HG03066 (cell line): ENCODE data around the gene PRG2.
A peak's percentile ranks its signal among the peaks of the same experiment; 100 is the strongest.
"Not testable (repeated sequence)": the region's sequence is repeated elsewhere in the genome, so short reads cannot be mapped to it uniquely, and the experiment has no call there.

Source experiments
- ATAC-seq: cut with Tn5 transposase; IDR thresholded peaks from one replicate; pipeline ENCODE4 v1.9.1; 2021; ENCODE audit warnings: low read depth; ENCODE audit not compliant: unreplicated experiment

Gene PRG2

GRCh38 chr11:57349491-57350274 lies 40.8 kb downstream of the PRG2 start:
- ATAC-seq, result peak; percentile 54

- ATAC-seq, result no peak
Measured at GRCh38 chr11:57348636-57349313, 41.7 kb downstream of the PRG2 start.

- no peak for ATAC-seq
Measured at GRCh38 chr11:57348052-57348451, 42.4 kb downstream of the PRG2 start.

GRCh38 chr11:57347336-57347735 lies 43.1 kb downstream of the PRG2 start:
- no peak for ATAC-seq

GRCh38 chr11:57345555-57346211 lies 44.8 kb downstream of the PRG2 start:
- ATAC-seq, result no peak

- no peak for ATAC-seq
Measured at GRCh38 chr11:57344826-57345225, 45.6 kb downstream of the PRG2 start.

- no peak for ATAC-seq
Measured at GRCh38 chr11:57343825-57344224, 46.6 kb downstream of the PRG2 start.

GRCh38 chr11:57342702-57343101 lies 47.7 kb downstream of the PRG2 start:
- no peak for ATAC-seq

- no peak for ATAC-seq
Measured at GRCh38 chr11:57341250-57341808, 49.1 kb downstream of the PRG2 start.

- ATAC-seq, result no peak
Measured at GRCh38 chr11:57340039-57340615, 50.3 kb downstream of the PRG2 start.

- no peak for ATAC-seq
Measured at GRCh38 chr11:57339328-57339727, 51.1 kb downstream of the PRG2 start.

- no peak for ATAC-seq
Measured at GRCh38 chr11:57338142-57338541, 52.3 kb downstream of the PRG2 start, which contains the start of gene P2RX3. TSS of gene P2RX3 (plus strand) at chr11:57338352. CDS start at chr11:57338551, 199 bp downstream.

GRCh38 chr11:57336856-57337255 lies 53.6 kb downstream of the PRG2 start:
- ATAC-seq, result not testable (repeated sequence)
